Heart left ventricle (tissue), 16 donors: ENCODE data around the gene PTPN1. TPM values are rescaled to one million over a fixed set of nuclear protein-coding genes. Genes with fewer than 3 reads are reported as not detected.

ENCODE experiments used
- ATAC-seq, 4 donors: fragments of 200-7000 bp; cut with Tn5 transposase; one replicate each; pipeline ENCODE4 v1.9.1; 2020 to 2022; ENCODE audit warnings: moderate library complexity in 4 of 4, mild to moderate bottlenecking in 3 of 4, moderate number of reproducible peaks in 1 of 4
- DNase-seq, 5 donors: peaks; one replicate each; pipeline ENCODE4 v3.0.0-alpha.2; 2020
- H3K27ac ChIP-seq, 12 donors: fragments of 200-600 bp; sonication (generic) in 4 of 12; one replicate each; pipeline versions ENCODE4 v1.5.0 to v1.8.0; 2016 to 2022; ENCODE audit warnings: mild to moderate bottlenecking in 2 of 12
- H3K27me3 ChIP-seq, 9 donors: fragments of 200-600 bp; sonication (generic) in 2 of 9; one replicate each; pipeline versions ENCODE4 v1.5.1 to v1.8.0; 2016 to 2022; ENCODE audit warnings: mild to moderate bottlenecking in 3 of 9
- H3K36me3 ChIP-seq, 9 donors: fragments of 200-600 bp; sonication (generic) in 2 of 9; one replicate each; pipeline versions ENCODE4 v1.5.0 to v1.8.0; 2018 to 2022; ENCODE audit warnings: mild to moderate bottlenecking in 2 of 9
- H3K4me1 ChIP-seq, 12 donors: fragments of 200-600 bp; sonication (generic) in 4 of 12; one replicate each; pipeline versions ENCODE4 v1.5.0 to v1.8.0; 2016 to 2022; ENCODE audit warnings: mild to moderate bottlenecking in 3 of 12
- H3K4me3 ChIP-seq, 12 donors: fragments of 200-600 bp; sonication (generic) in 4 of 12; one replicate each; pipeline versions ENCODE4 v1.5.0 to v1.8.0; 2017 to 2022; ENCODE audit warnings: mild to moderate bottlenecking in 9 of 12, moderate library complexity in 4 of 12
- H3K9me3 ChIP-seq, 12 donors: fragments of 200-600 bp; sonication (generic) in 4 of 12; one replicate each; pipeline versions ENCODE4 v1.5.0 to v1.8.0; 2016 to 2022; ENCODE audit warnings: mild to moderate bottlenecking in 1 of 12
- POLR2A ChIP-seq, 2 donors: fragments of 450-650 bp; IDR thresholded peaks; one replicate each; pipeline ENCODE4 v1.6.1; 2017; ENCODE audit warnings: antibody characterized with exemption in 2 of 2, mild to moderate bottlenecking in 2 of 2, moderate library complexity in 2 of 2
- WGBS, 4 donors: extraction: QIAGEN DNeasy Blood & Tissue Kit in 2 of 4; methylation state at CpG; one replicate each; pipeline versions ENCODE4 v1.1.5 to v1.1.7; 2013 to 2018; 5-methylcytosine and 5-hydroxymethylcytosine counted together
- intact Hi-C, 10 donors: fragments of 100-400 bp; cut with DNase I; formaldehyde crosslinking; loops; one replicate each; pipeline versions ENCODE4 v1.11.1 to v1.14.2; 2022
- polyA plus RNA-seq, 2 donors: library from polyadenylated mRNA; stranded (reverse); fragments of 200-250 nt; gene quantifications; one replicate each; pipeline ENCODE4 v1.2.3, GENCODE V29; 2013
- total RNA-seq, 9 donors: library from RNA; depleted of rRNA in 2 of 9; stranded (reverse); fragments of >200 nt in 2 of 9; fragmentation: NEBNext Ultra II Directional in 3 of 9; extraction: Animal tissue kit (Norgen Biotek cat#: 25700) in 3 of 9; gene quantifications; one replicate each; pipeline versions ENCODE4 v1.1.0 to v1.2.4, GENCODE V29; 2016 to 2023
- TF ChIP-seq, protein P1 (sequence below), 12 donors: fragments of 200-600 bp; sonication (generic) in 4 of 12; IDR thresholded peaks; one replicate each; pipeline versions ENCODE4 v1.5.0 to v1.8.0; 2018 to 2022; ENCODE audit warnings: antibody characterized with exemption in 12 of 12, mild to moderate bottlenecking in 5 of 12
- donor health status: ischemic (EF 13 %, LVEDD 7.1; RV severe dilation, severe dysfunction).
- donor health status: healthy with polysubstance abuse.
- donor health status: DM: no; HTN: yes; CAD: no.
- donor health status: DM: no; HTN: no; CAD: no.
- donor health status: ischemic (EF 25% LVEDD 6.9; RV normal size, moderate dysfunction).
- donor health status: ischemic (EF 25% LVEDD 5.7; RV mildly dilated, moderate dysfunction).
- donor health status: healthy.
- donor health status: DM: yes; HTN: yes; CAD: no.
- donor health status: ischemic (EF 35%, LVEDD 5.7; RV mildly dilated, moderate dysfunction).
- donor health status: nonischemic (EF 11% LVEDD 7.7; RV severe dilation, severe dysfunction).
- donor health status: DM: yes; HTN: yes; CAD: no.
- donor health status: PGD.
- donor health status: ischemic (EF 29% LVEDD 5.4; RV normal size, mild dysfunction).
- donor health status: nonischemic (EF 23%, LVEDD 6.1; RV moderate dilation, normal function).

Gene PTPN1
- total and polyA plus RNA-seq, 11 donors: 18.5 to 93.8 (median 32.0) TPM

DNA sequence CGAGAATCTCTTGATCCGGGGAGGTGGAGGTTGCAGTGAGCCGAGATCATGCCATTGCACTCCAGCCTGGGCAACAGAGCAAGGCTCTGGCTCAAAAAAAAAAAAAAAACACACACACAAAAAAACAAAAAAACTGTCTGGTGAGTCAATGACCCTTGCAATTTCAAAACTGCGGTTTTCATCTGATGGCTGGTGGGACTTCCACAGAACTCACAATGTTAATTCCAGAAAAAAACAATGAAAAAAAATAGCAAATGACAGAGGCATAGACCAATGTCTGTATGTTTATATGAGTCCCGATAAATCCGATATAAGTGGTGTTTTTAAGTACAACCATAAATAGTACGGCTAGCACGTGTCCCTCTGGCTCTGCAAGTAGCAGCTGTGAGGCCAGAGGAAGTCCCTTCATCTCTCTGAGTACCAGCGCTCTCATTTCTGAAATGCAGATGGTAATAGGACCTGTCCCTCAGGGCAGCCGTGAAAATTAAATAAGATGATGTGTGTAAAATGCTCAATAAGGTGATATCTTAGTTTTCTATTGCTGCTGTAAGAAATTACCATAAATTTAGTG, 21.9 kb upstream of the PTPN1 start:
- Histone ChIP-seq H3K36me3 (no peaks in the 10 kb centered on the region), H3K9me3 (no peaks in the 10 kb centered on the region), H3K27ac (no peak overlapping the region), H3K4me3 (no peak overlapping the region), H3K4me1 (peaks cover 0 to 19% (median 6%) of the 10 kb centered on the region in 12 donors), H3K27me3 (no peaks in the 10 kb centered on the region)
- no peak for ATAC-seq
- TF ChIP-seq, protein P1, sequence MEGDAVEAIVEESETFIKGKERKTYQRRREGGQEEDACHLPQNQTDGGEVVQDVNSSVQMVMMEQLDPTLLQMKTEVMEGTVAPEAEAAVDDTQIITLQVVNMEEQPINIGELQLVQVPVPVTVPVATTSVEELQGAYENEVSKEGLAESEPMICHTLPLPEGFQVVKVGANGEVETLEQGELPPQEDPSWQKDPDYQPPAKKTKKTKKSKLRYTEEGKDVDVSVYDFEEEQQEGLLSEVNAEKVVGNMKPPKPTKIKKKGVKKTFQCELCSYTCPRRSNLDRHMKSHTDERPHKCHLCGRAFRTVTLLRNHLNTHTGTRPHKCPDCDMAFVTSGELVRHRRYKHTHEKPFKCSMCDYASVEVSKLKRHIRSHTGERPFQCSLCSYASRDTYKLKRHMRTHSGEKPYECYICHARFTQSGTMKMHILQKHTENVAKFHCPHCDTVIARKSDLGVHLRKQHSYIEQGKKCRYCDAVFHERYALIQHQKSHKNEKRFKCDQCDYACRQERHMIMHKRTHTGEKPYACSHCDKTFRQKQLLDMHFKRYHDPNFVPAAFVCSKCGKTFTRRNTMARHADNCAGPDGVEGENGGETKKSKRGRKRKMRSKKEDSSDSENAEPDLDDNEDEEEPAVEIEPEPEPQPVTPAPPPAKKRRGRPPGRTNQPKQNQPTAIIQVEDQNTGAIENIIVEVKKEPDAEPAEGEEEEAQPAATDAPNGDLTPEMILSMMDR (IDR thresholded peaks at IDR 0.05): no peak
- no peak for TF ChIP-seq POLR2A (IDR thresholded peaks at IDR 0.05)
- intact Hi-C loops: loop anchor here in 1 of 10 donors (10.0 kb wide), 1 partner anchor 266 kb away; no protein-coding TSS in a partner anchor
- WGBS, 4 donors: 65 to 82% (median 78%) methylated on average over 10 of the region's 10 CpGs
- DNase-seq: no peak

DNA sequence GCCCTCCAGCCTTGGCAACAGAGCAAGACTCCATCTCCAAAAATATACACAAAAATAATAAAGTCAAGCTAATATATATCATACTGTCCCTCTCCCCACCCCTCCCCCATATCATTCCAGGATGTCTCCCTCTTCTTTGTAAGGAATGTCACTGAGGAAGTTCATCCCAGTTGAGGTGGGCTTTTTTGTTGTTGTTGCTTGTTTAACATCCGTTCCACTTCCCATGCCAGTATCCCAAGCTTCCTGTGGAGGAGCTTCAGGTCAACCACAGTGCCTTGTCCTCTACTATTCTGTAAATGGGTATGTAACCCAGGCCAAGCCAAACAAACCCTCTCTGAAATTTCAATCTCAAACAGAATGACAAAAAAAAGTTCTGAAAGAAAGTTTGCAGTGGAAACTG, 19.0 kb upstream of the PTPN1 start:
- H3K9me3 ChIP-seq: no peaks in the 10 kb centered on the region
- intact Hi-C loops: no loop called here
- no peaks in the 10 kb centered on the region for H3K27me3 ChIP-seq
- H3K4me3 ChIP-seq: no peak overlapping the region
- H3K27ac ChIP-seq: no peak overlapping the region
- TF ChIP-seq, protein P1 (IDR thresholded peaks at IDR 0.05): no peak
- no peak for TF ChIP-seq POLR2A (IDR thresholded peaks at IDR 0.05)
- WGBS, 4 donors: 30 to 62% (median 56%) methylated on average over 1 of the region's 1 CpG
- H3K36me3 ChIP-seq: no peaks in the 10 kb centered on the region
- H3K4me1 ChIP-seq: peaks cover 0 to 5% (median 0%) of the 10 kb centered on the region in 12 donors
- no peak for DNase-seq
- no peak for ATAC-seq

DNA sequence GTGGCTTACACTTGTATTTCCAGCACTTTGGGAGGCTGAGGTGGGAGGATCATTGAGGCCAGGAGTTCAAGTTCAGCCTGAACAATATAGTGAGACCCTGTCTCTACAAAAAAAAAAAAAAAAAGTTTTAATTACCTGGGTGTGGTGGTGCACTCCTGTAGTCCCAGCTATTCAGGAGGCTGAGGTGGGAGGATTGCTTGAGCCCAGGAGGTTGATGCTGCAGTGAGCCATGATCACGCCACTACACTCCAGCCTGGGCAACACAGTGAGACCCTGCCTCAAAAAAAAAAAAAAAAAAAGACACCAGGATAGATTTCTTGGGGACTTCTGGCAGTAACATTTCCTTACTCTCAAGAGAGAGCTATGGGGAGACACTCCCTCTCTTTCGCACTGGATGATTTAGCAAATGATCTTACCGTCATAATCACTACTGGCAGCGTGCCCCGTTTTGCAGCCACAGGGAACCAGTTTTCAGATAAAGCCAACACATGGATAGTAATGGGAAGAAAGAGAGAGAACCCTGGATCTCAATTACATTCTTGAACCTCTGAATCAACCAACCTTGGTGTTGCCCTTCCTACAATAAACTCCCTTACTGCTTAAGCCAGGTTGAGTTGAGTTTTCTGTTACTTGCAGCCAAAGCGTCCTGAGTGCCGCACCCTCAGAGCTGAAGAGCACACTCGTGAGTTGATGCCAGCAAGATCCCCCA, 18.1 kb upstream of the PTPN1 start:
- intact Hi-C loops: no loop called here
- H3K27ac ChIP-seq: no peak overlapping the region
- ATAC-seq (no peak), DNase-seq (no peak)
- H3K27me3 ChIP-seq: no peaks in the 10 kb centered on the region
- WGBS, 4 donors: 59 to 70% (median 66%) methylated on average over 8 of the region's 8 CpGs
- H3K4me3 ChIP-seq: no peak overlapping the region
- no peaks in the 10 kb centered on the region for H3K9me3 ChIP-seq
- TF ChIP-seq POLR2A (IDR thresholded peaks at IDR 0.05): no peak
- TF ChIP-seq, protein P1 (IDR thresholded peaks at IDR 0.05): no peak
- H3K36me3 ChIP-seq: no peaks in the 10 kb centered on the region
- H3K4me1 ChIP-seq: peaks cover 0 to 12% (median 0%) of the 10 kb centered on the region in 12 donors

DNA sequence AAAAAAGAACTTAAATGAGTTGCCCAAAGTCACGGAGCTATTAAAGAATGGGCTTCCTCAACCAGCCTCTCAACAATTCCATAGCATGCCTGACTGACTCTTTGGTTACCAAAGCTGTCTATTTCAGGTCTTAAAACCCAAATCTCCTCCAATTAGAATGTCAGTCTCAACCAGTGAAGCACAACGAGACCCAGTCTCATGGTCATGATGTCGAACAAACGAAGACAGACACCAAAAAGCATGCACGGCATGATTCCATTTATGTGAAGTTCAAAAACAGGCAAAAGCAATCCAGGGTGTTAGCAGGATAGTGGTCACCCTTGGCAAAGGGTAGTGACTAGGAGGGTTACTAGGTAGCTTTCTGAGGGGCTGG, 16.3 kb upstream of the PTPN1 start:
- intact Hi-C loops: no loop called here
- no peak for TF ChIP-seq POLR2A (IDR thresholded peaks at IDR 0.05)
- TF ChIP-seq, protein P1 (IDR thresholded peaks at IDR 0.05): no peak
- Histone ChIP-seq H3K4me1 (peaks cover 0 to 28% (median 0%) of the 10 kb centered on the region in 12 donors), H3K36me3 (no peaks in the 10 kb centered on the region), H3K9me3 (no peaks in the 10 kb centered on the region), H3K27ac (no peak overlapping the region), H3K4me3 (no peak overlapping the region), H3K27me3 (no peaks in the 10 kb centered on the region)
- no peak for DNase-seq
- no peak for ATAC-seq
- WGBS, 4 donors: 88 to 95% (median 91%) methylated on average over 5 of the region's 5 CpGs
